Activated T-cell treated with anti-CD3 and anti-CD28 coated beads, Interleukin-2, amount 50 U/mL, for 48 hours (primary cell): Measurements from ENCODE around the gene C2CD4A.
A peak's percentile ranks its signal among the peaks of the same experiment; 100 is the strongest.

Experiments used
- DNase-seq, 2 experiments: peaks; one replicate each; pipeline ENCODE4 v3.0.0-alpha.2; 2020

C2CD4A gene

DNA sequence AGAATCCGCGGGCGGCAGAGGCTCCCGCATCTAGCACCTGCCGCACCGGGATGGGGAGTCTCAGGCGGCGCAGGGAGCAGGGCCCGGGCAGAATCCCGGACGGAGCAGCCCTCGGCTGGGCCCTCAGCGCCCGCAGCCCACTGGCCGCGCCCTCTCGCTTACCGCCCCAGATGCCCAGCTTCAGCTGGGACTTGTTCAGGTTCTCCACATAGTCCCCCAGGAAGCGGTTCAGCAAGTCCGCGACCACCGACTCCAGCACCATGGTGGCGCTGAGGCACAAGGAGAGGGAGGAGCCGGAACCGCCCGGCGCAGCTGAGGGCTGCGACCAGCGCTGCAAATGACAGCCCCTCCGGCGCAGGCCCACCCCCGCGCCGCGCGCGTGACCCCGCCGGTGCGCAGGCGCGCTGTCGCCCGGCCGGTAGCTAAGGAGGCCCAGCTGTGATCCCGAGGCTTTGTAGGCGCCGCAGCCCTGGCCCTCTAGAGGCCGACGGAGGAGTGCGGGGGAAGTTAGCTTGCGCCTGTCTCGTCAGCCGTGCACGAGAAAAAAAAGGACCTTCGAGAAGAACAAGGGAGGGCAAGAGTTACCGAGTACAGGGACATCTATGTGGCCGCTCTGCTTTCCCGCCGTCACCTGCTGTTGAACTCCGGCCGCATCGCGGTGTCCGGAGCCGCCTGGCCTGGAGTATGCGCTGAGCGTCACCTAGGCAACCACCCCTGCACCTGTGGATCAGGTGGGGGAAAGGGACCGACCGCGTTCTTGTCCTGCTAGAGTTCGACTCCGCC, 6.5 kb upstream of the C2CD4A start, which contains the start of gene VPS13C:
Gene VPS13C (minus strand): TSS at position 335 of the 783 bp plus-strand sequence. CDS start 73 bp downstream, at position 262.
- peak; percentile 90 to 94 for DNase-seq

DNA sequence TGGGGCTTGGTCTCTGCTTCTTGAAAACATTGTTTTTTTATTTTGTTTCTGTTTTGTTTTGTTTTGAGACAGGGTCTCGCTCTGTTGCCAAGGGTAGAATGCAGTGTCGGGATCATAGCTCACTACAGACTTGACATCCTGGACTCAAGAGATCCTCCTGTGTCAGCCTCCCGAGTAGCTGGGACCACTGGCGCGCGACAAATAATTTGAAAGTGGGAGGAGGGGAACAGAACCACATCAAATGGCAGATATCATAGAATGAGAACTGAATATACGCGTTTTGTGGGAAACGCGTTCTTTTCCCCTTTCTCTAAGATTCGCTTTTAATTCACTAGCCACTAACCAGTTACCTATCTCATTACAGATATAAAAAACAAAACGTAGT, 5.9 kb upstream of the C2CD4A start:
- DNase-seq = no peak

- DNase-seq = no peak
Measured at GRCh38 chr15:62063825-62064635, 2.7 kb upstream of the C2CD4A start.

- DNase-seq = peak; percentile 54 to 60
Measured at GRCh38 chr15:62067448-62068044, 769 bp downstream of the C2CD4A start.

DNA sequence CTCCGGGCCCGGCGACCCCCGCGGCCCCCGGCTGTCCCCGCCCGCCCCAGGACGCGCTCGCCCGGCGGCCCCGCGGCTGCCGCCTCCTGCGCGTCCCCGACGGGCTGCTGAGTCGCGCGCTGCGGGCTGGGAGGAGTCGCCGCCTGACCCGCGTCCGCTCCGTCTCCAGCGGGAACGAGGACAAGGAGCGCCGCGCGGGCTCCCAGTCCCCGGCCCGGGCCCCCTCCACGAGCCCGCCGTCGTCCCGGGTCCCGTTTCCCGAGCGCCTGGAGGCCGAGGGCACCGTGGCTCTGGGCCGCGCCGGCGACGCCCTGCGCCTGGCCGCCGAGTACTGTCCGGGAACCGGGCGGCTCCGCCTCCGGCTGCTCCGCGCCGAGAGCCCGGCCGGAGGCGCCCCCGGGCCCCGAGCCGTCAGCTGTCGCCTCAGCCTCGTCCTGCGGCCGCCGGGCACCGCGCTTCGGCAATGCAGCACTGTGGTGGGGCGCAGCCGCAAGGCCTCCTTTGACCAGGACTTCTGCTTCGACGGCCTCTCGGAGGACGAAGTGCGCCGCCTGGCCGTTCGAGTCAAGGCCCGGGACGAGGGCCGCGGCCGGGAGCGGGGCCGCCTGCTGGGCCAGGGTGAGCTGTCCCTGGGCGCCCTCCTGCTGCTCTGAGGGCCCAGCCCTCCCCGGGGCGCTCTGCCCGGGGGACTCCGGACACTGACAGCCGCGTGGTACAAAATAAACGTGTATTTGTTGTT, 1.5 kb downstream of the C2CD4A start:
- DNase-seq = peak; percentile 48 to 61

GRCh38 chr15:62068810-62069167, 2.0 kb downstream of the C2CD4A start:
- no peak for DNase-seq

DNA sequence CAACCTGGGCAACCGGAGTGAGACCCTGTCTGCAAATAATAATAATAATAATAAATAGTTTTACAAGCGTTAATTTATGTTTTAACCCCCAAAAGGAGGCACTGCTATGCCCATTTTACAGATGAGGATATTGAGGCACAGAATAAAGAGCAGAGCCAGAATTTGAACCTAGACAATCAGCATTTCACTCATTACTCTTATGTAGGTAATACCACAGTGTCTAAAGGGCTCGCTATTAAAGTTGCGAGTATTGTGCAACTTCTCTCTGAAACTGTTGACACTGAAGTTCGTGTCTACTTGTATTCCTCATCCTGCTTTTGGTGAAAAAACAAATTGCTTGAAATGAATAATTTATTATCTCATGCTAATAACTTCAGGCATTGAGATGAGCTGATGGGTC, 2.8 kb downstream of the C2CD4A start:
- no peak for DNase-seq

DNA sequence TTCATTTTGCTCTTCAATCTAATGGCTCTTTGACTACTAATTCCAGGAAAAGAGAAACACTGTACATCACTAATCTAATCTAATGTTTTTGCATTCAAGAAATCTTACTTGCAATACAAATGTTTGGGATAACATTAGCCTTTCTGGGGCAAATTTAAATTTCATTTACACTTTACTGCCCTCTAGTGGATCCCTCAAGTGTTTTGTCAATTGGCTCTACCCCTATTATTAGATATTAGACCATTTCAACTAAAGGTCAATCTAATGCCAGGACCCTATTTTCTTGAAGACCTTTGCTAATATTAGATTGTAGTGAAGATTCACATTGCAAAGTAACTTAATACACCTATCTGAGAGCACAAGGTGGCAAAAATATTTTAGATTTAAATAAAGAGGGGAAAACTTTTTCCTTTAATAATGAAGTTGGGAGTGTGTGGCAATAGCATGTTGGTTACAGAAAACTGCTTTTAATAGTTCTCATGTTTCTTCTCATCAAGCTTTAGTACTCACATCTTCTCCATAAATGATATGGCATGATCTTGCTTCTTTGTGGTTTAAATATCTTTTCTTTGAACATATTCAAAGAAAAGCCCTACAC, 5.0 kb downstream of the C2CD4A start:
- no peak for DNase-seq

DNA sequence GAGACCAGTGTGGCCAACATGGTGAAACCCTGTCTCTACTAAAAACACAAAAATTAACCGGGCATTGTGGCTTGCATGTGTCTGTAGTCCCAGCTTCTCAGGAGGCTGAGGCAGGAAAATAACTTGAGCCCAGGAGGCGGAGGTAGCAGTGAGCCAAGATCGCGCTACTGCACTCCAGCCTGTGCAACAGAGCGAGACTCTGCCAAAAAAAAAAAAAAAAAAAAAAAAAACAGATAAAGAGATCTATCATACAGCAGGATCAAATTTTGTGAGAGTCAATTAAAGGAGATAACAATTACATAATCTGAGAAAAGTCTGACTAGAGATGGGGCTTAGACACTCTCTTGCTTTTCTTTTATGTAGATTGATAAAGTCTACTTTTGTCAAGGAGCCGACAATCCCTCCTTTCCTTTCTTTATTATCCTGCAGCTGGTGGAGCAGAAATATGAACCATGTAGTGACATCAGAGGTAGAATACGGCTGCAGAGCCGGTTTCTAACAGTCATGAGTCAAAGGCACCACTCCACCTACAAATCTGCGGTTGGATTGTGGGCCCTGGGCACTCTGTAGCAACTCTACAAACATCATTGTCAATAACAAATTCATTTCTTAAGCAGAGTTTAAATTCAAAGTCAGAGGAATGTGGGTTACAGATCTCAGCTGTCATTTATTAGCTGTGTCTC, 9.0 kb downstream of the C2CD4A start:
- DNase-seq = no peak

- no peak for DNase-seq
Measured at GRCh38 chr15:62079594-62079993, 12.8 kb downstream of the C2CD4A start.

- DNase-seq = no peak
Measured at GRCh38 chr15:62083194-62084154, 16.7 kb downstream of the C2CD4A start.

DNA sequence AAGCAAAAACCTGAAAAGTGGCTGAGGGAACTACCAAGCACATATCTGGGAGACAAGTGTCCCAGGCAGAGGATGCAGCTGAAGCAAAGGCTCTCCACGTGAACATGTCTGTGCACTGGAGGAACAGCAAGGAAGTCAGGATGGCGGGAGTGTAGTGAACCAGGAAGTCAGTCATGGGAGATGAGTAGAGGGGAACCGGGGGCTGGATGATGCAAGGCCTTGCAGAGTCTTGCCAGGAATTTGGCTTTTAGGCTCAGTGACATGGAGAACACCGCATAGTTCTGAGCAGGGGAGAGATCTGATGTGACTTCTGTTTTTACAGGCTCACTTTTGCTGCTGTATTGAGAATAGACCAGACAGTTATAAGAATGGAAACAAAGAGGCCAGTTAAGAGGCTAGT, 19.0 kb downstream of the C2CD4A start:
- DNase-seq = no peak

DNA sequence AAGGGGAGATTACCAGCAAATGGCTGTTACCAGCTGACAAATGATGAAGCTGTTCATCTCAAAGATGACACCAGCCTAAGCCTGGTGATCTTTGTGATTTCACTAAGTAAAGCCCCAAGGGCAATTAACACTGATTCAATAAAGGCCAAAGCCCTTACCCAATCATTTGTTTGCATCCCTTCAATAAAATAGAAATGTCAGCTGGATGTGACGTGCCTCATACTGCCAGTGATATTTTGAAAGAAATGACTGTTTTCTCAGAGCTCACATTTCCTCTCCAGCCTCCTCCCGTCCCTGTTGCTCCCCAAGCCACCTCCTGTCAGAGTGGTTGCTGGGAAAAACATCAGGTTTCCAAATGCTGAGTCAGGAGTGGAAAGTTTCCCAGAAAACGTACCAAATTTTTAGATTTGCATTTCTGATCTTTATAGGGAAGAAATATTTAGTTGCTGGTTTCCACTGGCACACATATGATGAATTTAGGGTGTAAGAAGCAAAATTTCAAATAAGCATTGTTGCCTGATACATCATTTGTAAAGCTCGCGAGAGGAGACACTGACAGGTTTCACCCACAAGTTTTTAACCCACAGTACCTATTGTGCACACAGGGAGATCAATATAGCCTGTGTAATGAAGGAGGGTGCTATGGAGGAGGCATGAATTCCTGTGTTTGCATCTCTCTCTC, 21.0 kb downstream of the C2CD4A start:
- DNase-seq = no peak

DNA sequence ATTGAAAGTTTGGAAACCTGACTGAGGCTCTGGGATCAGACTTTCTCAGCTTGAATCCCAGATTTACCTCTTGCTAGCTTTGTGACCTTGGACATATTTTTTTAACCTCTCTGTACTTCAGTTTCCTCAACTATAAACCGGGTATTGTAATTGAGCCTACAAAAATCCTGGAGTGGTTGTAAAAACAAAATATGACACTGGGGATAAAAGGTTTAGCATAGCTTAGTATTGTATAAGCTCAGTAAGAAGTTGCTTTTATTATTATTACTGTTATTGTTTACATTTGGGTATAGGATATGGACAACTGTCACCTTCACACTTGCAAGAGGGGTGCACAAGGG, 21.5 kb downstream of the C2CD4A start:
- DNase-seq = no peak

DNA sequence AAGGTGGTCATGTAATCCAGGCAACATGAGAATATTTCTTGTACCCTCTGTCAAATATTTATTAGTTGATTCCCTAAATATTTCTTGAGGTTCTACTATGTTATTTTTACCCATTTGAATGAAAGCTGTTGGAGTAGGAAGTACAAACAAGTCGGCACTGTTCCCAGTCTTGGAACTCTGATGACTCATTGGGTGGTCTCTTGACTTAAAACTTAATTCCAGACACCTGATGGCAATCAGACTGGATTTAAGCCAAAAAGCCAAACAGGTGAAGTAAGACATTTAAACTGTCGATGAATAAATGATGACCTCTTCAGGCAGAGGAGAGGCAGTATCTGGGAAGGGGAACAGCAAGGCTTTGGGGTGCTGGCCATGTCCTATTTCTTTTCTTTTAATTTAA, 22.8 kb downstream of the C2CD4A start:
- DNase-seq = no peak

DNA sequence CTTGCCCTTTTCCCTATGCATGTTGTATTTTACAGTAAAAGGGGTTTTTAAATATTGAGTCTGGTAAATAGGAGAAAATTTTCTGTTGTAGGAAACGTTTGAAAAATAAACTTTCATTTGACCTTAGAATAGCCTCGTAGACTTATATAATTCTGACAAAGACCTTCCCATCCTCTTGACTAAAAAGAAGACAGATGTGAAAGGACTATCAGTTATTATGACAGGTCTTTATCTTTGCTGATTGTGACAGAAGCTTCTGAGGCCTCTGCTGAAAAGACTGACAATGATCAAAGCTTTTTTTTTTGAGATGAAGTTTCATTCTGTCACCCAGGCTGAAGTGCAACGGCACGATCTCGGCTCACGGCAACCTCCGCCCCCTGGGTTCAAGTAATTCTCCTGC, 24.2 kb downstream of the C2CD4A start:
- DNase-seq = no peak

DNA sequence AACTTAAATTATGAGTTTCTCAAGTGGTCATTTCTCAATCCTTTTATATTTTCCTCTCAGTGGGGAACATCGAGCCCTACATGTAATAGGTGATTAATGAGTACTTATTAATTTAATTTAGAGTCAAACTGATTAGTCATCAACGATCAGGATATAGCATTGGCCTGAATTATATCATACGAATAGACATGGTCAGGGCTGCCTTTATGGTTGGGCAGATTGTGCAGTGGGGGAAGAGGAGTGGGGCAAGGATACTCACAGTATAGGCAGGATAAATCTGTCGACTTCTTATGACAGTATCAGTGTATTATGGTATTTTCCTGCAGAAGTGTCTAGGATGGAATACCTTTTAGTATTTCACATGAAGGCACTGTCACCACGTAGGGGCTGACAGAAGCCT, 27.0 kb downstream of the C2CD4A start:
- DNase-seq = no peak

DNA sequence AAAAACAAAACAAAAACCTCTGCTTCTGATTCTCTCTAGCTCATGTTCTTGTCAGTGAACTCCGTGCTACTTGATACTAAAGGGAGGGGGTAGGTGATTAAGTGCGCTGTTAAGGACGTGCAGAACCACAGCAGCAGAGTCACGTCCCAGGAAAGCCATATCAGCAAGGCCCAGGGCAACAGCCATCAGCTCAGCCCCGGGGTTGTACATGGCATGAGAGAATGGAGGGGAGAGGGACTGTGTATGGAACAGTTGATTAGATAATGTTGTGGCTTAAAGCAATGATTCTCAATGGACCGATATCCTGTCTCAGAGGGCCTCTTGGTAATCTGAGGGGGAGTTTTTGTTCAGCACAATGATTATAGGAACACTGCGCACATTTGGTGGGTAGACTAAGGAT, 27.6 kb downstream of the C2CD4A start:
- DNase-seq = no peak

DNA sequence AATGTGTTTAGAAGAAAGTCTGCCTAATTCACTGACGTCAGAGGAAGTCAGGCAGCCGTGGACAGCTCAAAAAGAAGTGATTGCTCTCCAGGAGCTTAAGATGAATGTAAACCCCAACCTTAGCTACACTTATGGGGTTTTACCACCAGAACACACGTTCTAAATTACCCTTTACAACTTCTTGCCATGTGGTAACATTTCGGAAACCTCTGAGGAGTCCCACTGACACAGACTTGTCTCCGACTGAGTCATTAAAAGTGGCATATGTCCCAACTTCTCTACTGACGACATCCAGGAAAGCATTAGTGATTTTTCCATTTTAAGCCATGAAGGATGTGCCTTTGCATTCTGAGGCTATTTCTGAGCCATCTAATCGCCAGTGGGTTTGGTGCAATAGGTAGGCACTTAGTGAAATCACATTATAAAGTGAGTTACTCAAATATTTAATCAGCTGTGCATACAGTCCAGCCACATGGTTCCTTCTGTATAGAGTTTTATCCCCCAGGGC, 32.4 kb downstream of the C2CD4A start:
- DNase-seq = no peak

DNA sequence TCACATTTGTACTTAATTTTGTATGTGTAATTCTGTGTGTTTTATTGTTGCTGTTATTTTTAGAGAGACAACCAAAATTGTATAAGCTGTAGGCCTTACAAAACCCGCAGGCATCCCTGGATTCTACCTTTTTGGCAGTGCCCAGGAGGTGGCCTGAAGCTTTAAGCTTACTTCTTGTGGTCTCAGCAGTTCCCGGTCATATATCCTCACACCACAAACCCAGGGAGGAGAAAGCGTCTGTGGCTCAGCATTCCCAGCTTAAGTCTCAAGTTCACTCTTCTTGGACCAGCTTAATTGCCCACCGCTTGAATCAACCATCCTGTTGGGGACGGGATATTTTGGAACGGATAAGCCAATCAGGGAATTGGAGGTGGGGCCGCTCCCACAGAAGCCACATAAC, 36.7 kb downstream of the C2CD4A start:
- no peak for DNase-seq
